ENCODE measurements around the gene CFB. TPM values are rescaled to one million over a fixed set of nuclear protein-coding genes. Genes with fewer than 3 reads are reported as not detected.
"Not testable (repeated sequence)": the region's sequence is repeated elsewhere in the genome, so short reads cannot be mapped to it uniquely, and the experiment has no call there.

Gene CFB
- total RNA-seq, 6 experiments from 2014 or later: 0.33 to 1.3 (median 0.81) TPM; not detected in 1

- Mint-ChIP-seq H3K36me3 (ENCODE audit: low read depth) (no peaks in the 10 kb centered on the region), H3K4me3 (no peak overlapping the region), H3K9me3 (no peaks in the 10 kb centered on the region), H3K27ac (no peak overlapping the region), H3K4me1 (ENCODE audit: low read depth) (peaks cover 4% of the 10 kb centered on the region), H3K27me3 (ENCODE audit: insufficient read depth) (no peaks in the 10 kb centered on the region)
- TF ChIP-seq, protein P1, sequence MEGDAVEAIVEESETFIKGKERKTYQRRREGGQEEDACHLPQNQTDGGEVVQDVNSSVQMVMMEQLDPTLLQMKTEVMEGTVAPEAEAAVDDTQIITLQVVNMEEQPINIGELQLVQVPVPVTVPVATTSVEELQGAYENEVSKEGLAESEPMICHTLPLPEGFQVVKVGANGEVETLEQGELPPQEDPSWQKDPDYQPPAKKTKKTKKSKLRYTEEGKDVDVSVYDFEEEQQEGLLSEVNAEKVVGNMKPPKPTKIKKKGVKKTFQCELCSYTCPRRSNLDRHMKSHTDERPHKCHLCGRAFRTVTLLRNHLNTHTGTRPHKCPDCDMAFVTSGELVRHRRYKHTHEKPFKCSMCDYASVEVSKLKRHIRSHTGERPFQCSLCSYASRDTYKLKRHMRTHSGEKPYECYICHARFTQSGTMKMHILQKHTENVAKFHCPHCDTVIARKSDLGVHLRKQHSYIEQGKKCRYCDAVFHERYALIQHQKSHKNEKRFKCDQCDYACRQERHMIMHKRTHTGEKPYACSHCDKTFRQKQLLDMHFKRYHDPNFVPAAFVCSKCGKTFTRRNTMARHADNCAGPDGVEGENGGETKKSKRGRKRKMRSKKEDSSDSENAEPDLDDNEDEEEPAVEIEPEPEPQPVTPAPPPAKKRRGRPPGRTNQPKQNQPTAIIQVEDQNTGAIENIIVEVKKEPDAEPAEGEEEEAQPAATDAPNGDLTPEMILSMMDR (IDR thresholded peaks at IDR 0.05): no peak
- no peak for DNase-seq
These were observed 32.9 kb downstream of the CFB start for GRCh38 chr6:31978831-31979230.

- DNase-seq: no peak
- Mint-ChIP-seq H3K9me3 (no peaks in the 10 kb centered on the region), H3K4me3 (no peak overlapping the region), H3K27ac (no peak overlapping the region), H3K27me3 (ENCODE audit: insufficient read depth) (no peaks in the 10 kb centered on the region), H3K4me1 (ENCODE audit: low read depth) (no peaks in the 10 kb centered on the region), H3K36me3 (ENCODE audit: low read depth) (no peaks in the 10 kb centered on the region)
- TF ChIP-seq, protein P1 (IDR thresholded peaks at IDR 0.05): no peak
These were observed 33.5 kb downstream of the CFB start for GRCh38 chr6:31979238-31979898.

DNA sequence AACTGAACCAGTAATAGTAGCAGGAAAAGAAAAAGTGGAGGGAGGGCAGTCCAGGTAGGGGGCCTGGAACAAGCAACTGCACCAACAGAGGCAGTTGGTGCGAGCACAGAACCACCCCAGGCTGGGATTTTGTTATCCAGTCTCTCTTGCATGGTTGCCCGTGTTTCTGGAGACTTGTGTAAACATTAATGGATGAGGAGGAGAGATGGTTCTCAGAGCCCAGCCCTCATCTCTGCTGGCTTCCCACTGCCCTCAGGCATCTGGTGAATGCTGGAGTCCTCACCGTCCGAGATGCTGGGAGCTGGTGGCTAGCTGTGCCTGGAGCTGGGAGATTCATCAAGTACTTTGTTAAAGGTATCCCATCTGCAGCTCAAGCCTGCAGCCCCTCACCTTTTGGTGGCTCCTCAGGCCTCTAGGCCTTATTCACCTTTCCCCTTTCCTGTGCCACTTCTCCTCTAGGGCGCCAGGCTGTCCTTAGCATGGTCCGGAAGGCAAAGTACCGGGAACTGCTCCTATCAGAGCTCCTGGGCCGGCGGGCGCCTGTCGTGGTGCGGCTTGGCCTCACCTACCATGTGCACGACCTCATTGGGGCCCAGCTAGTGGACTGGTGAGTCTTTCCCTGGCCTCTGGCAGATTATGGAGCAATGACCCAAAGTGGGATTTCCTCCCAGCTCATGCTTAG lies 34.4 kb downstream of the CFB start:
- H3K9me3 Mint-ChIP-seq; H3K36me3 Mint-ChIP-seq (ENCODE audit: low read depth); H3K4me1 Mint-ChIP-seq (ENCODE audit: low read depth); DNase-seq; H3K27me3 Mint-ChIP-seq (ENCODE audit: insufficient read depth); H3K4me3 Mint-ChIP-seq: not testable (repeated sequence)
- peak overlapping the region; percentile 29; the same call in 1 of the 2 replicates for H3K27ac Mint-ChIP-seq

DNA sequence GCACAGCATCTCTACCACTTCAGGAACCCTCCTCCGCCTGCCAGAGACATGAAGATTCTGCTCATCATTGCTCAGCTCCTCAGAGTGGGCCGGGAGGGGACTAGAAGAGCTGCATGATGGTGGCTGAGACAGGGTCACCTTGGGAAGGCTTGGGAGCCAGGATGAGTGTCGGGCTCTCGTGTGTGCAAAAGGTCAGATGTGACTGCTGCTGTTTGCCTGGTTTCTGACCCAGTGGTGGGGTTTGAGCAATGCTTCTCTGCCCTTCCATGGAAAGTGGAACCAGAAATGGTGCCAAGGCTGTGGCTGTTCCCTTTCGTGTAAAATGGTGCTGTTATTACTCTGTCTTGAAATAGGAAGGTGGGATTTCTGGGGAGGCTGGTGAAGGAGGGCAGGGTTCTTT lies 35.1 kb downstream of the CFB start:
- H3K4me1 Mint-ChIP-seq (ENCODE audit: low read depth); H3K4me3 Mint-ChIP-seq; H3K9me3 Mint-ChIP-seq; H3K36me3 Mint-ChIP-seq (ENCODE audit: low read depth); DNase-seq; H3K27me3 Mint-ChIP-seq (ENCODE audit: insufficient read depth); H3K27ac Mint-ChIP-seq: not testable (repeated sequence)

GRCh38 chr6:31981744-31982143 lies 35.8 kb downstream of the CFB start, which contains the start of gene C4A:
Gene C4A, plus strand, starts transcription at chr6:31982057. Its CDS starts 51 bp downstream, at chr6:31982108.
- H3K4me1 Mint-ChIP-seq (ENCODE audit: low read depth); H3K4me3 Mint-ChIP-seq; DNase-seq; H3K9me3 Mint-ChIP-seq; H3K27ac Mint-ChIP-seq; H3K27me3 Mint-ChIP-seq (ENCODE audit: insufficient read depth); H3K36me3 Mint-ChIP-seq (ENCODE audit: low read depth): not testable (repeated sequence)

GRCh38 chr6:31989363-31989762 lies 43.5 kb downstream of the CFB start:
- H3K4me3 Mint-ChIP-seq; H3K27me3 Mint-ChIP-seq (ENCODE audit: insufficient read depth); H3K9me3 Mint-ChIP-seq; H3K36me3 Mint-ChIP-seq (ENCODE audit: low read depth); DNase-seq; H3K4me1 Mint-ChIP-seq (ENCODE audit: low read depth); H3K27ac Mint-ChIP-seq: not testable (repeated sequence)

DNA sequence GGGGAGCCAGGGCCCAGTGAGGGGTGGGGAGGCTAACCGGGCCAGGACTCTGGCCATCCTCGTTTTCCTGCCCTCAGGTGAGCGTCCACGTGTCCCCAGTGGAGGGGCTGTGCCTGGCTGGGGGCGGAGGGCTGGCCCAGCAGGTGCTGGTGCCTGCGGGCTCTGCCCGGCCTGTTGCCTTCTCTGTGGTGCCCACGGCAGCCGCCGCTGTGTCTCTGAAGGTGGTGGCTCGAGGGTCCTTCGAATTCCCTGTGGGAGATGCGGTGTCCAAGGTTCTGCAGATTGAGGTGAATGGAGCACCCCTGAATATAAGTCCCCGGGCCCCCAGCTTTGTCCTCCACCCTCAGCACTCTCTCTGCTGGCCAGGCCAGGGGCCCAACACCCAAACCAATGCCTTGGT lies 48.5 kb downstream of the CFB start:
- not testable (repeated sequence) for DNase-seq; H3K4me1 Mint-ChIP-seq (ENCODE audit: low read depth); H3K27ac Mint-ChIP-seq; H3K4me3 Mint-ChIP-seq; H3K36me3 Mint-ChIP-seq (ENCODE audit: low read depth); H3K27me3 Mint-ChIP-seq (ENCODE audit: insufficient read depth); H3K9me3 Mint-ChIP-seq

DNA sequence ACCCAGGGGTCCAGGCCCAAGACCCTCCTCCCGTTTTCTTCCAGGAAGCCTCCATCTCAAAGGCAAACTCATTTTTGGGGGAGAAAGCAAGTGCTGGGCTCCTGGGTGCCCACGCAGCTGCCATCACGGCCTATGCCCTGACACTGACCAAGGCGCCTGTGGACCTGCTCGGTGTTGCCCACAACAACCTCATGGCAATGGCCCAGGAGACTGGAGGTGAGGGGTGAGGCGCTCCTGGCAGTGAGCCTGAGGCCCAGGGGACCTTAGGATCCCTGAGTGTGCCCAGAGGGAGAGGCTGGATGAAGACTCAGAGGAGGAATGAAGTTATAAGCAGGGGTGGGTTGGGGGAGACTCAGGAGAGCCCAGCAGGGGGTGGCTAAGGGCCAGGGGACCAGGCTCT lies 50.5 kb downstream of the CFB start:
- not testable (repeated sequence) for H3K27ac Mint-ChIP-seq; H3K36me3 Mint-ChIP-seq (ENCODE audit: low read depth); H3K9me3 Mint-ChIP-seq; H3K27me3 Mint-ChIP-seq (ENCODE audit: insufficient read depth); H3K4me3 Mint-ChIP-seq; DNase-seq; H3K4me1 Mint-ChIP-seq (ENCODE audit: low read depth)

Small RNA genes within 50 kb of the gene (microRNA-seq; reads per million reads assigned to microRNA genes)
- not detected for gene MIR1236

Other genes starting within 250 kb of the CFB start
- gene ABHD16A, start 242.8 kb upstream of the CFB start, total RNA-seq (2021; fragmentation: NEBNext Ultra II Directional; extraction: Animal tissue kit (Norgen Biotek cat#: 25700)): 10 to 100 TPM; 27.4 to 39.6 (median 32.0) TPM
- gene LY6G6F, start 239.2 kb upstream of the CFB start, total RNA-seq (2021; fragmentation: NEBNext Ultra II Directional; extraction: Animal tissue kit (Norgen Biotek cat#: 25700)): not detected
- gene LY6G6D, start 230.7 kb upstream of the CFB start, total RNA-seq (2021; fragmentation: NEBNext Ultra II Directional; extraction: Animal tissue kit (Norgen Biotek cat#: 25700)): not detected
- not detected for gene LY6G6C, start 224.3 kb upstream of the CFB start, total RNA-seq (2021; fragmentation: NEBNext Ultra II Directional; extraction: Animal tissue kit (Norgen Biotek cat#: 25700))
- not detected for gene MPIG6B, start 222.7 kb upstream of the CFB start, total RNA-seq (2021; fragmentation: NEBNext Ultra II Directional; extraction: Animal tissue kit (Norgen Biotek cat#: 25700))
- gene DDAH2, start 216.8 kb upstream of the CFB start, total RNA-seq (2021; fragmentation: NEBNext Ultra II Directional; extraction: Animal tissue kit (Norgen Biotek cat#: 25700)): 10 to 100 TPM; 44.0 to 47.8 (median 46.0) TPM
- gene CLIC1, start 209.6 kb upstream of the CFB start, total RNA-seq (2021; fragmentation: NEBNext Ultra II Directional; extraction: Animal tissue kit (Norgen Biotek cat#: 25700)): 100 to 1,000 TPM; 638 to 833 (median 745) TPM
- gene MSH5, start 206.1 kb upstream of the CFB start, total RNA-seq (2021; fragmentation: NEBNext Ultra II Directional; extraction: Animal tissue kit (Norgen Biotek cat#: 25700)): 10 to 100 TPM in 4 of 6 experiments, 1 to 10 TPM in 2; 7.4 to 14.8 (median 12.6) TPM
- 1 to 10 TPM in 5 of 6 experiments, under 1 TPM in 1; 0.91 to 2.4 (median 1.3) TPM for gene SAPCD1, start 183.4 kb upstream of the CFB start, total RNA-seq (2021; fragmentation: NEBNext Ultra II Directional; extraction: Animal tissue kit (Norgen Biotek cat#: 25700))
- gene VWA7, start 168.8 kb upstream of the CFB start, total RNA-seq (2021; fragmentation: NEBNext Ultra II Directional; extraction: Animal tissue kit (Norgen Biotek cat#: 25700)): under 1 TPM; 0.24 to 0.83 (median 0.64) TPM
- 100 to 1,000 TPM; 117 to 144 (median 127) TPM for gene VARS1, start 150.3 kb upstream of the CFB start, total RNA-seq (2021; fragmentation: NEBNext Ultra II Directional; extraction: Animal tissue kit (Norgen Biotek cat#: 25700))
- 10 to 100 TPM; 31.8 to 48.5 (median 43.4) TPM for gene LSM2, start 139.1 kb upstream of the CFB start, total RNA-seq (2021; fragmentation: NEBNext Ultra II Directional; extraction: Animal tissue kit (Norgen Biotek cat#: 25700))
- gene HSPA1L, start 130.8 kb upstream of the CFB start, total RNA-seq (2021; fragmentation: NEBNext Ultra II Directional; extraction: Animal tissue kit (Norgen Biotek cat#: 25700)): 1 to 10 TPM; 1.2 to 1.9 (median 1.6) TPM
- gene HSPA1A, start 130.6 kb upstream of the CFB start, total RNA-seq (2021; fragmentation: NEBNext Ultra II Directional; extraction: Animal tissue kit (Norgen Biotek cat#: 25700)): 100 to 1,000 TPM in 1 of 6 experiments, 10 to 100 TPM in 5; 78.5 to 102 (median 84.7) TPM
- 100 to 1,000 TPM in 2 of 6 experiments, 10 to 100 TPM in 4; 95.5 to 116 (median 98.9) TPM for gene HSPA1B, start 118.4 kb upstream of the CFB start, total RNA-seq (2021; fragmentation: NEBNext Ultra II Directional; extraction: Animal tissue kit (Norgen Biotek cat#: 25700))
- gene NEU1, start 83.3 kb upstream of the CFB start, total RNA-seq (2021; fragmentation: NEBNext Ultra II Directional; extraction: Animal tissue kit (Norgen Biotek cat#: 25700)): 10 to 100 TPM; 35.8 to 48.6 (median 40.9) TPM
- under 1 TPM in 1 of 6 experiments, not detected in 5; 0.10 TPM for gene SLC44A4, start 67.1 kb upstream of the CFB start, total RNA-seq (2021; fragmentation: NEBNext Ultra II Directional; extraction: Animal tissue kit (Norgen Biotek cat#: 25700))
- gene EHMT2, start 48.4 kb upstream of the CFB start, total RNA-seq (2021; fragmentation: NEBNext Ultra II Directional; extraction: Animal tissue kit (Norgen Biotek cat#: 25700)): 10 to 100 TPM; 43.4 to 47.4 (median 45.9) TPM
- 1 to 10 TPM; 7.3 to 9.0 (median 8.3) TPM for gene ZBTB12, start 44.0 kb upstream of the CFB start, total RNA-seq (2021; fragmentation: NEBNext Ultra II Directional; extraction: Animal tissue kit (Norgen Biotek cat#: 25700))
- gene C2, start 18.4 kb upstream of the CFB start, total RNA-seq (2021; fragmentation: NEBNext Ultra II Directional; extraction: Animal tissue kit (Norgen Biotek cat#: 25700)): under 1 TPM in 4 of 6 experiments, not detected in 2; 0.24 to 0.43 (median 0.43) TPM
- gene NELFE, start 12.9 kb downstream of the CFB start, total RNA-seq (2021; fragmentation: NEBNext Ultra II Directional; extraction: Animal tissue kit (Norgen Biotek cat#: 25700)): 10 to 100 TPM; 63.4 to 87.0 (median 78.7) TPM
- 10 to 100 TPM; 74.0 to 83.3 (median 77.8) TPM for gene SKIC2, start 13.1 kb downstream of the CFB start, total RNA-seq (2021; fragmentation: NEBNext Ultra II Directional; extraction: Animal tissue kit (Norgen Biotek cat#: 25700))
- 10 to 100 TPM; 14.1 to 20.5 (median 16.5) TPM for gene DXO, start 26.0 kb downstream of the CFB start, total RNA-seq (2021; fragmentation: NEBNext Ultra II Directional; extraction: Animal tissue kit (Norgen Biotek cat#: 25700))
- gene C4A, start 36.0 kb downstream of the CFB start, total RNA-seq (2021; fragmentation: NEBNext Ultra II Directional; extraction: Animal tissue kit (Norgen Biotek cat#: 25700)): 1 to 10 TPM; 1.2 to 3.2 (median 2.0) TPM
- gene C4B, start 68.7 kb downstream of the CFB start, total RNA-seq (2021; fragmentation: NEBNext Ultra II Directional; extraction: Animal tissue kit (Norgen Biotek cat#: 25700)): 1 to 10 TPM; 1.5 to 2.5 (median 2.0) TPM
- under 1 TPM in 1 of 6 experiments, not detected in 5; 0.17 TPM for gene CYP21A2, start 92.3 kb downstream of the CFB start, total RNA-seq (2021; fragmentation: NEBNext Ultra II Directional; extraction: Animal tissue kit (Norgen Biotek cat#: 25700))
- 1 to 10 TPM in 1 of 6 experiments, under 1 TPM in 5; 0.28 to 1.4 (median 0.83) TPM for gene TNXB, start 163.2 kb downstream of the CFB start, total RNA-seq (2021; fragmentation: NEBNext Ultra II Directional; extraction: Animal tissue kit (Norgen Biotek cat#: 25700))
- gene ATF6B, start 182.2 kb downstream of the CFB start, total RNA-seq (2021; fragmentation: NEBNext Ultra II Directional; extraction: Animal tissue kit (Norgen Biotek cat#: 25700)): 10 to 100 TPM; 80.0 to 96.2 (median 88.7) TPM
- 1 to 10 TPM; 4.3 to 6.0 (median 4.9) TPM for gene FKBPL, start 184.2 kb downstream of the CFB start, total RNA-seq (2021; fragmentation: NEBNext Ultra II Directional; extraction: Animal tissue kit (Norgen Biotek cat#: 25700))
- 1 to 10 TPM; 2.6 to 5.8 (median 5.1) TPM for gene PRRT1, start 205.8 kb downstream of the CFB start, total RNA-seq (2021; fragmentation: NEBNext Ultra II Directional; extraction: Animal tissue kit (Norgen Biotek cat#: 25700))
- gene PPT2, start 208.0 kb downstream of the CFB start, total RNA-seq (2021; fragmentation: NEBNext Ultra II Directional; extraction: Animal tissue kit (Norgen Biotek cat#: 25700)): 10 to 100 TPM; 15.9 to 21.7 (median 18.6) TPM
- gene EGFL8, start 218.5 kb downstream of the CFB start, total RNA-seq (2021; fragmentation: NEBNext Ultra II Directional; extraction: Animal tissue kit (Norgen Biotek cat#: 25700)): 1 to 10 TPM; 3.5 to 4.4 (median 3.7) TPM
- gene AGPAT1, start 230.0 kb downstream of the CFB start, total RNA-seq (2021; fragmentation: NEBNext Ultra II Directional; extraction: Animal tissue kit (Norgen Biotek cat#: 25700)): 100 to 1,000 TPM in 5 of 6 experiments, 10 to 100 TPM in 1; 88.8 to 114 (median 104) TPM
- gene RNF5, start 232.3 kb downstream of the CFB start, total RNA-seq (2021; fragmentation: NEBNext Ultra II Directional; extraction: Animal tissue kit (Norgen Biotek cat#: 25700)): 10 to 100 TPM; 30.0 to 37.4 (median 34.7) TPM
- 1 to 10 TPM; 6.2 to 7.6 (median 6.5) TPM for gene AGER, start 238.2 kb downstream of the CFB start, total RNA-seq (2021; fragmentation: NEBNext Ultra II Directional; extraction: Animal tissue kit (Norgen Biotek cat#: 25700))
- gene PBX2, start 244.1 kb downstream of the CFB start, total RNA-seq (2021; fragmentation: NEBNext Ultra II Directional; extraction: Animal tissue kit (Norgen Biotek cat#: 25700)): 10 to 100 TPM; 50.7 to 61.4 (median 56.2) TPM
- 10 to 100 TPM in 1 of 6 experiments, 1 to 10 TPM in 5; 4.0 to 10.1 (median 7.6) TPM for gene GPSM3, start 246.5 kb downstream of the CFB start, total RNA-seq (2021; fragmentation: NEBNext Ultra II Directional; extraction: Animal tissue kit (Norgen Biotek cat#: 25700))

All from HFFc6 (cell line).